Measurements from ENCODE around the gene DOCK4.

DNA sequence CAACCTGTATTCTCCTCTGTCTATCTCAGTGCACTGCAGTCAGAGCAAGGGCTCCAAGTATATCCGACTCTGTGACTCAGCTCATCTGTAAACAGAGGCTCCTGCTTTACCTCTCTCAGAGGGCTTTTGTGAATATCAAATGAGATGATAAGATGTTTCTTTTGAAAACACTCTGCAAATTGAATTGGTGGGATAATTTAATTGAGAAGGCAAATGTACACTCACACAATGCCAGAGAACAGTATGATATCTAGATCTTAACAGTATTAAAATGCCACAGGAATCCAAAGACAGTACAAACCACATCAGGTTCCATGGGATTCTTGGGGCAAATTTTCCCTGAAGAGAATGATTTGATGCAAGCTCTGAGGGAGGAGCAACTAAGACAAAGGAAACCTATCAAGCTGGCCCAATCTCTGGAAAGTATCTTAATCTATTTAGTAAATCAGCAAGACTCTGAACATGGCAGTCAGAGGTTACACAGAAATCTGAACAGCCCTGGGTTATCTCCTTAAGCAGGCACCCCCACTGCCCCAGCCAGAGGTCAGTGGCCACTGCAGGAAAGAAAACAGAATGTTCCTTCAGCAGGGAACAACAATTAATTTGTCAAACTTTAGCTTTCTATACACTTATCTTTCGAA is 45.9 kb downstream of the DOCK4 start:
- TF ChIP-seq, protein P1, sequence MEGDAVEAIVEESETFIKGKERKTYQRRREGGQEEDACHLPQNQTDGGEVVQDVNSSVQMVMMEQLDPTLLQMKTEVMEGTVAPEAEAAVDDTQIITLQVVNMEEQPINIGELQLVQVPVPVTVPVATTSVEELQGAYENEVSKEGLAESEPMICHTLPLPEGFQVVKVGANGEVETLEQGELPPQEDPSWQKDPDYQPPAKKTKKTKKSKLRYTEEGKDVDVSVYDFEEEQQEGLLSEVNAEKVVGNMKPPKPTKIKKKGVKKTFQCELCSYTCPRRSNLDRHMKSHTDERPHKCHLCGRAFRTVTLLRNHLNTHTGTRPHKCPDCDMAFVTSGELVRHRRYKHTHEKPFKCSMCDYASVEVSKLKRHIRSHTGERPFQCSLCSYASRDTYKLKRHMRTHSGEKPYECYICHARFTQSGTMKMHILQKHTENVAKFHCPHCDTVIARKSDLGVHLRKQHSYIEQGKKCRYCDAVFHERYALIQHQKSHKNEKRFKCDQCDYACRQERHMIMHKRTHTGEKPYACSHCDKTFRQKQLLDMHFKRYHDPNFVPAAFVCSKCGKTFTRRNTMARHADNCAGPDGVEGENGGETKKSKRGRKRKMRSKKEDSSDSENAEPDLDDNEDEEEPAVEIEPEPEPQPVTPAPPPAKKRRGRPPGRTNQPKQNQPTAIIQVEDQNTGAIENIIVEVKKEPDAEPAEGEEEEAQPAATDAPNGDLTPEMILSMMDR (IDR thresholded peaks at IDR 0.05), result no peak
- TF ChIP-seq POLR2A (IDR thresholded peaks at IDR 0.05), result no peak
